Ammon's horn (tissue), 1 donor: ENCODE data around the gene RMC1.
"Not testable (repeated sequence)": the region's sequence is repeated elsewhere in the genome, so short reads cannot be mapped to it uniquely, and the experiment has no call there.

Experiments used
- DNase-seq: peaks from one replicate; pipeline ENCODE4 v3.0.0-alpha.2; 2016; ENCODE audit warnings: low spot score

Gene RMC1

DNA sequence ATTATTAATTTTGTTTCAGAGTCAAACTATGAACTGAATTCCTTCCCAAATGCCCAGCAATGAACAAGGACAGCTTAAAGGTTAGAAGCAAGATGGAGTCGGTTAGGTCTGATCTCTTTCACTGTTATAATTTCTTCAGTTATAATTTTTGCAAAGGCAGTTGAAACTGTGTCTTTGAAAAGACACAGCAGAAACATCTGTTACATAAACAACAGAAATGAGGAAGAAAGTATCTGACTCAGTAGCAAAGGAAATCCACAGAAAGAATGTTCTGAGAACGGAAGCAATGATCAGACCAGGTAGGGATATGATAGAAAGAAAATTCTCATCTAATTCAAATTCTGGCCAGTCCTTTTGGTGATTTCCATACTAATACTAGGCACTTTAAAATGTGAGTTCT lies 5.2 kb upstream of the RMC1 start:
- DNase-seq, result no peak

DNA sequence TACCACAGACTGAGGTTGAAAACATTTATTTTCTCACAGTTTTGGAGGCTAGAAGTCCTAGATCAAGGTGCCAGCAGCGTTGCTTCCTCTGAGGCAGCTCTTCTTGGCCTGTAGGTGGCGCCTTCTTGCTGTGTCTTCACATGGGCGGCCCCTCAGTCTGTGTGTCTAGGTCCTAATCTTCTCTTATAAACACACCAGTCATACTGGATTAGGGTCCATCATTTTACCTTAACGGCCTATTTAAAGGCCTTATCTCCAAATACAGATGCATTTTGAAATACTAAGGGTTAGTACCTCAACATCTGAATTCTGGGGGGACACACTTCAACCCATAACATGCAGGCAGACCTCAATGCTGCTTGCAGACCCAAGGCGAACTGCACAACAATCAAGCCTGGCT lies 4.4 kb upstream of the RMC1 start:
- peak; percentile 91 for DNase-seq

DNA sequence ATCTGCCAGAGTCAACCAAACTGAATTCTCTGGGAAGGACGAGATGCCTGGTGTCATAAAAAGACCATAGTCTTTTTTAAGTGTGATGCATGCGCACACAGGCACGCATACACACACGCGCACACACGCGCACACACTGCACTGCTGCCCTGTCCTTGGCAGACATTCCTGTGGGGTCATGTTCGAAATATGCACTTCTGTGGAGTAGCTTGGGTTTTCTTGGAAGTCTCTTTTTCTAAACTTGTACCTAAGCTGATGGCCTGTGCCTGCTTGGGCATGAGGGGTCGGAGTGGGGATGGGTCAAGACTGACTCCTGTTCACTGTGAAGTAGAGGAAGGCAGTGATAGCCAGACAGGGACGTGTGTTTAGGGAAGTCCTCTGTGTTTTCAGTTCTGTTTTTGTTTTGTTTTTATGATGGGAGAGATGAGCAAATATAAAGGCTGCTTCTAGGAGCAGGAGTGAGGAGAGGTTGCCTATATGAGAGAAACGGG lies 4.0 kb upstream of the RMC1 start:
- DNase-seq, result peak; percentile 40

DNA sequence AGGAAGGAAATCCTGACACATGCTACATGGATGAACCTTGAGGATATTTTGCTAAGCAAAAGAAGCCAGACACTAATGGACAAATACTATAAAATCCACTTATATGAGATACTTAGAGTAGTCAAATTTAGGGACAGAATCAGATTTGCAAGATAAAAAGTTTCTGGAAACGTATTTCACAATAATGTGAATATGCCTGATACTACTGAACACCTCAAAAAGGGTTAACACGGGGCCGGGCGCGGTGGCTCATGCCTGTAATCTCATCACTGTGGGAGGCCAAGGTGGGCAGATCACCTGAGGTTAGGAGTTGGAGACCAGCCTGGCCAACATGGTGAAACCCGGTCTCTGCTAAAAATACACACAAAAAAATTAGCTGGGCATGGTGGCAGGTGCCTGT lies 1.7 kb upstream of the RMC1 start:
- no peak for DNase-seq

DNA sequence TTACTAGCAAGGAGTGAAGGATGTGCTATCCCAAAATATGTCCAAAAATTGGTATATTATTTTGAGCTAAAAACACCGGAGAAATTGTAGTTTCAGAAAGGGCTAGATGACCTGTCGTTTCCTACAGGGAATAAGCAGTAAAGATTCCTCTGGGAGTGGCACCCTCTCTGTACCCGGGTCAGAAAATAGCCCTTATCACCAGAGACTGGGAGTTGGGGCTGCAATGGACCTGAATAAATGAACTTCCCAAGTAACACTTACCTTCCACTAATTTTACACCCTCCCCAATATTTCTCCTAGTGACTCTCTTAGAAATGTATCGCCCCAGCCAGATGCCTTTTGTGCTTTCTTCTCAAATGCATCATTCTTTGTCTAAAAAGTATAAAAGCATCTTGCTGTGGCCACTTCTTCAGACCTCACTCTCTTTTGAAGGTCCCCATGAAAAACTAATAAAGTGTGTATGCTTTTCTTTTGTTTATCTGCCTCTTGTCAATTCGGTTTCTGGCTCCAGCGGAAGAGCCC lies 734 bp upstream of the RMC1 start:
- no peak for DNase-seq

DNA sequence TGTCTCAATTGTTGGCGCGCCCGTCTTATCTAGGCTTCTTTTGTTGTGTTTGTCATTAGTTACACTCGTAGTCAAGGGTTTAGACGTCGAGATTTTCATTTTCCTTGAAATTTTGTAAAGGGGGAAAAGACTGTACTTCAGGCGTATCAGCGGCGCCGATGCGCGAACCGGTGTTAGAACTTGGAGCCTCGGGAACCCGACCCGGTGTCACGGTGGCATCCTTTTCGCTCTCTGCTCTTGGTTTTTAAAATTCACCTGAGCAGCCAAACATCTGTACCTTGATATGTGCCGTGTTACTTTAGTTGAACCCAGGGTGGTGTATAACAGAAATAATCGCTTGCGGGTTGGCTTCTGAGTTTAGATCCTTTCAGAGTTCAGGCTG lies 643 bp downstream of the RMC1 start:
- DNase-seq, result no peak

DNA sequence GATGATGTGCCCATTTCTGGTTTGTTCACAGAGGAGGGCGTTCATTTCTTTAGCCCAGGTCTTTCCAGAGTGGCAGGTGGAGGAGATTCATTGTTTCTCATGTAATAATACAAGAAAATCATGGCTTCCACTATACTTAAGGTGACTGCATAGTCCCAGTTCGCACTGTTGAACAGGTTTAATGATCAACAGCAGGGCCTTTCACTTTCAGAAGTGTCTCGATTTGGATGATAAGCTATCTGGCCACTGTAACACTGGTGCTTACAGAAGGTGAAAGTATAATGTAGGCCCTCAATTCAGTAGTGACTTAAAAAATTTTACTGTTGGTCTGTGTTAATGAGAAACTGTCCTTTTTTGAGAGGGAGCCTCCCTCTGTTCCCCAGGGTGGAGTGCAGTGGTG lies 1.4 kb downstream of the RMC1 start:
- no peak for DNase-seq

DNA sequence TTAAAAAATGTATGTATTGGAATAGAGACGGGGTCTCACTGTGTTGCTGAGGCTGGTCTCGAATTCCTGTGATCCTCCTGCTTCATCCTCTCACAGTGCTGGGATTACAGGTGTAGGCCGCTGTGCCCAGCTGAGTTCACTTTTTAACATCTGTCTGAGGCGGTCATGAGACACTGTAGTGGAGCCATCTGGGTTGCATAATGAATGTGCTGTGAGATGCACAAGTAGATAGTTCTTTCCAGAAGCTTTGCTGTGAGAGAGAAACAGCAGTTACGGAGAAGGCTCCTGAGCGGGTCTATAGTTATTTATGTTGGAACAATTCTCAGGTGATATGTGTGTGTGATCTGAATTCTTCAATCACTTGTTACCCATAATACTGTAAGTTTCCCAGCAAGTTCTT lies 3.1 kb downstream of the RMC1 start:
- DNase-seq, result no peak

DNA sequence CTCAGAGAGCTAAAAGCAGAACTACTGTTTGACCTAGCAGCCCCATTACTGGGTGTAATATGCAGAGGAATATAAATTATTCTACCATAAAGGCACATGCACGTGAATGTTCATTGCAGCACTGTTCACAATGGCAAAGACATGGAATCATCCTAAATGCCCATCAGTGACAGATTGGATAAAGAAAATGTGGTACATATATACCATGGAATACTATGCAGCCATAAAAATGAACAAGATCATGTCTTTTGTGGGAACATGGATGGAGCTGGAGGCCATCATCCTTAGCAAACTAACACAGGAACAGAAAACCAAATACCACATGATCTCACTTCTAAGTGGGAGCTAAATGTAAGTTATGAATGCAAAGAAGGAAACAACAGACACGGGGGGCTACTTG lies 7.6 kb downstream of the RMC1 start:
- DNase-seq, result not testable (repeated sequence)

DNA sequence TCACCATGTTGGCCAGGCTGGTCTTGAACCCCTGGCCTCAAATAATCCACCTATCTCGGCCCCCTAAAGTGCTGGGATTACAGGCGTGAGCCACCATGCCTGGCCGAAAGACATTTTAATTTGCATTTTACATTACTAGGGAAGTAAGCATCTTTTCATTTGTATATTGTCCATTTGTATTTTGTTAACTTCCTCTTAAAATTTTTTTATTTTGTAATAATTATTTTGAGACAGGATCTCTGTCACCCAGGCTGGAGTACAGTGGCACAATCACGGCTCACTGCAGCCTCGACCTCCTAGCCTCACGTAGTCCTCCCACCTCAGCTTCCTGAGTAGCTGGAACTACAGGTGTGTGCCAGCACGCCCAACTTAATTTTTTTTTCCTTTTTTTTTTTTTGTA lies 8.9 kb downstream of the RMC1 start:
- not testable (repeated sequence) for DNase-seq

DNA sequence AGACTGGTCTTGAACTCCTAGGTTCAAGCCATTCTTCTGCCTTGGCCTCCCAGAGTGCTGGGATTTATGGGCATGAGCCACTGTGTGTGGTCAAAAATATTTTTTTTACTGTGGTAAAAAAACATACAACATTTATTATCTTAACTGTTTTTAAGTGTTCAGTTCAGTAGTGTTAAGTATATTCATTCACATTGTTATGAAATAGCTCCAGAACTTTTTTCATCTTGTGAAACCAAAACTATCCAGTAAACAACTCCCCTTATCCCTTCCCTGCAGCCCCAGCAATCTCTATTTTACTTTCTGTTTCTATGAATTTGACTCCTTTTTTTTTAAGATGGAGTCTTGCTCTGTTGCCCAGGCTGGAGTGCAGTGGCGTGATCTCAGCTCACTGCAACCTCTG lies 9.3 kb downstream of the RMC1 start:
- no peak for DNase-seq

DNA sequence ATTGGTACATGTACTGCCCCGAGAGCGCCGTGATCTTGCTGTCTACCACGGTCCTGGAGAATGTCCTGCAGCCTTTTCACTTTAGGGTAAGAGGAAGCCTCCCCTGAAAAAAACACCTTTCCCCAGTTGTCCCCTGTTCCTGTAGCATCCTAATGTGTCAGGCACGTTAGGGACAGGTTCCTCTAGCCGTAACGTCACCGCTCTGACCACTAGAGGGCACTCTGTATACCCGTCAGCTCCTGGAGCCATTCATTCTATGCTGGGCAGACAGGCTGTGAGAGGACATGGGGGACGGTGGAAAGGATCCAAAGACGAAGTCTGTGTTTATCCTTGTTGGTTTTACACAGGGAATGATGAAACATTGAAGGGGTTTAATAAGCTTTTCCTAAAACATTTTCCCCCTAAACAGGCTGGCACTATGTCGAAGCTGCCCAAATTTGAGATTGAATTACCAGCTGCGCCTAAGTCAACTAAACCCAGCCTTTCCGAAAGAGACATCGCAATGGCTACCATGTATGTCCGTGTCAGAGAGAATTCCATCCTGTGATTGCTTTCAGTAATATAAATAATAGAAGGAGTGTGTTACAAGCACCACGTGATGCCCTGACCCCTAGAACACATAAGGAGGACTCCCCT lies 12.7 kb downstream of the RMC1 start:
- peak; percentile 95 for DNase-seq

DNA sequence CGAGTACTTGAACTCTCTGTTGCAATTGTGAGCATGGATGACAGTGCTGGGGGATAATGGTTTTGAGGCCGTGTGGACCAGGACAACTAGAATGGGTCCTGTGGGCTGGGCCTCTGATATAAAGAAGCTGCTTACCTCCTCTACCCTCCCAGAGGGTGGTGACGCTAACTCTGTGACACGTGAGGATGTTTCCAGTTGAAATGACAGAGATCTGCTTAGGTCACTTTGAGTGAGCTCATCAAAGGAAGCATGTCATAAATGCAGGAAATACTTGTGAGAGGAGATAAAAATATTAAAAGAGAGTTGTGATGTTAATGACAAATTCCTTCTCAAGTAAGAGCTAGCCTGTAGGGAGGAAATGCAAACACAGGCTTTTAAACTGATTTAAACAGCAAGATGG lies 16.4 kb downstream of the RMC1 start:
- DNase-seq, result no peak

DNA sequence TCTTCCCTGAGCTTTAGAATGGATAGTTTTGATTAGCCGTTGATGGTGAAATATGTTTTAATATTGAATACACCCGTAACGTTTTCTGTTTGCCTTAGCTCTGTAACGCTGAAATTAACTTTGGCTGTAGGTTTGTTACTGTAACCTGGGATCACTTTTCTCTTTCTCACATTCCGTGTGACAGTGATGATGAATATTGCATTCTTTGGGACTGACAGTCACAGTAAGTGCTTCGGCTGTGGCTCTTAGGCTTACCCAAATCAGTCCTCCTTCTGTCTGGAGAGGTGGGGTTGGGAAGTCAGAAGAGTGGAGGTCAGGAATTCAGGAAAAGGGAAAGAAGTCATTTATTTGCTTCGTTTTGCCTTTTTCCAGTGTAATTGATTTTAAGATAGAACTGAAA lies 18.0 kb downstream of the RMC1 start:
- DNase-seq, result no peak

DNA sequence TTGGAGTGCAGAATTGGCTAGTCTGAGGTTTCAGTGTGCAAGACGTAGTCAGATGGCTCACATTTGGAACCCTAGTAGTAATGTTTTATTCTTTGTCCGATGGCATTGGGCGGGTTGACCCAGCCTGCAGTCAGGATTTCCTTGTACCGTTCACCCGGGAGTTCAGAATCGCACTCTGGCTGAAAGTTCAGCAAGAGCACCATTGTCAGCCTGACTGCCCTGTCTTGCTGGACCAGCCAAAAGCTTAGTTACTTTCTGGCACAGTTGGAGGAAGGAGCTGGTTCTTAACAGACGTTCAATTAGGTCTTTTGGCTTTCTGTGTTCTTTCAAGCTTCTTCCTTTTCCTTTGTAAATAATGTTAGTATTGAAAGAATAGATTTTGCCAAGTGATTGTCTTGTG lies 18.6 kb downstream of the RMC1 start:
- peak; percentile 44 for DNase-seq

DNA sequence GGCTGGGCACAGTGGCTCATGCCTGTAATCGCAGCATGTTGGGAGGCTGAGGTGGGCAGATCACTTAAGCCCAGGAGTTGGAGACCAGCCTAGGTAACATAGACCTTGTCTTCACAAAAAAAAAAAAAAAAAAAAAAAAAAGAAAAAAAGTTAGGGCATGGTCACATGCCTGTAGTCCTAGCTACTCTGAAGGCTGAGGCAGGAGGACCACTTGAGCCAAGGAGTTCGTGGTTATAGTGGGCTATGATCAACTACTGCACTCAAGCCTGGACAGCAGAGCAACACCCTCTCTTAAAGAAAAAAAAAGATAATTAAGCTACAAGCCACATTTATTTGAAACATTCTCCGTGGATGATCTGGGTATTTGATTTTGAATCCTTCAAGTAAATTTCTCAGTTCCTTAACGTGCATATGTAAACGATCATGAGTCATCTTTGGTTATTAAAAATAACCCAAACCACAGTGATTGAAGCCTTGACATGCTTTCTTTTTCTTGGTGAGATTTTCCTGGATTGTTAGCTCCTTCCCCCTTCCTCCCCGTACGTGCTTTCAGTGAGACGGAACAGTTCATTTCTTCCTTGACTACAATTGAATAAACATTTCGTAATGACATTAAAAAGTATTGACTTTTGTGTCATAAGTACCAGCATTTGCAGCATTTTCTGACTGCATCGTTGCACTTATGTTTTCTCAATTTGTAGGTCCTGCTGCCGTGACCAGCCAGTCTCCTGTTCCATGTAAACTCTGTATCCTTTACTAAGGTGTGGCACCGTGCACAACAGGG lies 20.3 kb downstream of the RMC1 start:
- no peak for DNase-seq

DNA sequence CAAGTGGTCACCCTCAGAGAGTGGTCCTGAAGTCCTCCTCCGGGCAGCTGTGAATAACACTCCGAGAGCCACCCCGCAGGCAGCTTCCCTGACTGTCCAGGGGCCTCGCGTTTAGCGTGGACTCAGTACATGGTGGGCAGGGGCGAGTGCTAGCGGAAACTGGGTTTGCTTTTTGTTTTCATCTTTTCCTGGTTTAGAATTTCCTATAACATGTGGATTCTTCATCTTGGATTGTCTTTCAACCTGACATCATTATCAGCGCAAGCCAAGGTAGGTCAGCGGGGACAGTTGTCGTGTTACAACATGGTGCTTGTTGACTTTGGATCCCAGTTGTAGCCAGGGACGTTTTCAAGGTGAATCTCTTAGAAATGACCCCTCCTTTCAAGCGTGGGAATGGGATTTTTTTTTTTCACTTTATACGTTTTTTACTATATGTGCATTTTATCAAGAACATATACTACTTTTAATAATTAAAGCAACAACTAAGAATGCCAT lies 20.9 kb downstream of the RMC1 start:
- no peak for DNase-seq

DNA sequence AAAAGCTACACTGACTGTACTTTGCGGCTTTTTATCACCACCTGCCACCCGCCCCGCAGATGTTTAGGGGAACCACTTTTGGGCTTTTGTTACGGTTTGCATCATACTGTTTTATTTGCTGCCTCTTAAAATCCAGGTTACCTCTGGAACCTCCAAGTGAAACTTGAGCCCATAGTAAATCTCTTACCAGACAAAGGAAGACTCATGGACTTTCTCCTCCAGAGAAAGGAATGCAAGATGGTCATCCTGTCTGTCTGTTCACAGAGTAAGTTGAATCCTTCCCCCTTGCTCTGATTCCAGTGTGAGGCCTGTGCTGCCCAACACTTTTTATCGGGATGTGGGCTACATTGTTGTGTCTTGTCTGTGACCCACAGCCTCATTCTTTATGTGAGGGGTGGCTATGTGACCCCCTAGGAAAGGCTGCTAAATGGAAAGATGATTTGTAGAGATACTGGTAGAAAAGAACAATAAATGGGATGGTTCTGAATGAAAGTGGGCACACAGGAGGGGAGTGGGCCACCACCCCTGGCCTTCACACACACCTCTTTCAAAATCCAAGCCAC lies 23.3 kb downstream of the RMC1 start:
- no peak for DNase-seq

DNA sequence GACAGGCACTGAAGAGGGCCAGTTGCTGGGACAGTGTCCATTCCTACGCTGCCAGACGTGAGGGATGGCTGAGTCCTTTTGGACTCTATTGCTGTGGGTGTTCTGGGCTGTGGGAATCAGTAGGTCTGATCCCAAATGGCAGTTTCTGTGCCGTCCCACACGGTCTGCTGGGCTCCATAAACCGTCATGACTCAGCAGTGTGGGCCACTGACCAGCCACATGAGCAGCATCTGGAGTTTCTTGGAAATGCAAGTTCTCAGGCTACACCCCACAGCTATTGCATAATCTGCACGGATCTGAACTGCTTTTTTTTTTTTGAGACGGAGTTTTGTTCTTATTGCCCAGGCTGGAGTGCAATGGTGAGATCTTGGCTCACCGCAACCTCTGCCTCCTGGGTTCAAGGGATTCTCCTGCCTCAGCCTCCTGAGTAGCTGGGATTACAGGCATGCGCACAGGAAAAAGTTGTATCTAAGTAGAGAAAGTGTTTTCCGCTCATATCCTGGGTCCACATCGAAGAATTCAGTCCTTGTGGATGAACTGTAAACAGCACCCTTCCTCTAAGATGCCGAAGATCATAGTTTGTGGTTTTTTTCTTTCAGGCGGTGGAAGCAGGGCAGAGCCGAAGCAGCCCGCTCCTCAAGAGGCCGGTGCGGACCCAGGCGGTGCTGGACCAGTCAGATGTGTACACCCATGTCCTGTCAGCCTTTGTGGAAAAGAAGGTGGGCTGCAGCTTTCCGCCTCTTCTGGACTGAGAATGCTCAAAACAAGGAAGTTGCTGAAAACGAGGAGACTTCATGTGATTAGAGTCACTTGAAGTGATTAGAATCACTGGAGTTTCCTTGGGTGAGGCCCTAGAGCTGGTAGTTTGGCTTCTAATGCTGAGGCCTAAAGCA lies 25.5 kb downstream of the RMC1 start:
- peak; percentile 35 for DNase-seq

DNA sequence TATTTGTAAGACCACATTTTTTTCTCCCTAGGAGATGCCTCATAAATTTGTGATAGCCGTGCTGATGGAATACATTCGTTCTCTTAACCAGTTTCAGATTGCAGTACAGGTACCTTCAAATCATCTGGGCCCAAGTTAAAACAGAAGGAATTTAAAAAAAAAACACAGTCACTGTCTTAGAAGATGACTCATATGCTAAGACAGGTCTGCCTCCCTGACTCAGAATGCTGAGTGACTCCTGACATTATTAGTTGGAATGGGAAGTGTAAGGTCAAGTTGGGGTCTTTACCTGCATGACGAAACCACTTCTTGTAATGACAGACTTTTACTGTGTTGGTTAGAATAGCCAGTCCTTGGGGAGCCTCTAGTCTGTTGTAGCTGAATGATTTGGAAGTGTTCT lies 26.3 kb downstream of the RMC1 start:
- DNase-seq, result no peak

DNA sequence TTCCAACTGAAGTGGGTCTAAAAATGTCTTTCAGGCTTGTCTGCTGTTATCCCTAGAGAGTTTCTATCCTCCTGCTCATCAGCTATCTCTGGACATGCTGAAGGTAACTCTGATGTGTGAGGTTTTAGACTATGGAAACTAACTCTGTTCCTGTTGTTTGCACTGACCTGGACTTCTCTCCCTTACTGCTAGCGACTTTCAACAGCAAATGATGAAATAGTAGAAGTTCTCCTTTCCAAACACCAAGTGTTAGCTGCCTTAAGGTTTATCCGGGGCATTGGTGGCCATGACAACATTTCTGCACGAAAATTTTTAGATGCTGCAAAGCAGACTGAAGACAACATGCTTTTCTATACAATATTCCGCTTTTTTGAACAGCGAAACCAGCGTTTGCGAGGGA lies 26.9 kb downstream of the RMC1 start:
- no peak for DNase-seq

DNA sequence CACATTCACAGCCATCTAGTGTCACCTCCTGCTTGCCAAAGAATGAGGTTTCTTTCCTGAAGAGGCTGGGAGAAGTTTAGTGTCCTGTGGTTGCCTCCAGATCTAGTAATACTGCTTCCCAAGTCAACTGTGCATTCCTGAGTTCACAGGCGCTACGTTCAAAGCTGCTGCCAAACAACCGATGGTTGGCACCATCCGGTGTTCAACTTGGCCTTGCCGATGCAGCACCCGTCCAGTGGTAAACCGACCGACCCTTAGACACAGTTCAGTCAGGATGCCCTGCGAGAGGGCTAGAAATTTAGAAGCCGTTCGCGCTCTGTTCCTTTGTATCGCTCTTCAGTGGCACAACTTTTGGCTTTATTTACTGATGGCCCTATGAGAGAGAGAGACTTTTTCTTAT lies 28.6 kb downstream of the RMC1 start:
- DNase-seq, result no peak
